Measurements from ENCODE around the gene NAALADL2.

NAALADL2 gene

GRCh38 chr3:175214216-175214615, 355.1 kb downstream of the NAALADL2 start:
- DNase-seq, result no peak

- DNase-seq, result no peak
These were observed 356.7 kb downstream of the NAALADL2 start for GRCh38 chr3:175215833-175216232.

- DNase-seq, result no peak
These were observed 363.2 kb downstream of the NAALADL2 start for GRCh38 chr3:175222356-175222755.

- no peak for DNase-seq
These were observed 364.9 kb downstream of the NAALADL2 start for GRCh38 chr3:175224051-175224450.

GRCh38 chr3:175226444-175226843, 367.3 kb downstream of the NAALADL2 start:
- no peak for DNase-seq

GRCh38 chr3:175227126-175227525, 368.0 kb downstream of the NAALADL2 start:
- no peak for DNase-seq

GRCh38 chr3:175233957-175234940, 375.1 kb downstream of the NAALADL2 start:
- no peak for DNase-seq

- DNase-seq, result no peak
These were observed 379.7 kb downstream of the NAALADL2 start for GRCh38 chr3:175238801-175239200.

- no peak for DNase-seq
These were observed 381.8 kb downstream of the NAALADL2 start for GRCh38 chr3:175240921-175241320.

- DNase-seq, result no peak
These were observed 383.1 kb downstream of the NAALADL2 start for GRCh38 chr3:175242243-175242642.

- no peak for DNase-seq
These were observed 387.1 kb downstream of the NAALADL2 start for GRCh38 chr3:175246234-175246633.

GRCh38 chr3:175246766-175247165, 387.6 kb downstream of the NAALADL2 start:
- no peak for DNase-seq

- no peak for DNase-seq
These were observed 388.5 kb downstream of the NAALADL2 start for GRCh38 chr3:175247629-175248028.

GRCh38 chr3:175248832-175249231, 389.7 kb downstream of the NAALADL2 start:
- no peak for DNase-seq

GRCh38 chr3:175255698-175256097, 396.6 kb downstream of the NAALADL2 start:
- DNase-seq, result no peak

- no peak for DNase-seq
These were observed 398.0 kb downstream of the NAALADL2 start for GRCh38 chr3:175257123-175257522.

- DNase-seq, result no peak
These were observed 399.6 kb downstream of the NAALADL2 start for GRCh38 chr3:175258763-175259162.

- DNase-seq, result no peak
These were observed 401.1 kb downstream of the NAALADL2 start for GRCh38 chr3:175260145-175260794.

GRCh38 chr3:175266478-175266877, 407.3 kb downstream of the NAALADL2 start:
- peak; percentile 24 for DNase-seq

GRCh38 chr3:175267121-175267531, 408.0 kb downstream of the NAALADL2 start:
- DNase-seq, result no peak

- no peak for DNase-seq
These were observed 408.4 kb downstream of the NAALADL2 start for GRCh38 chr3:175267561-175267960.

GRCh38 chr3:175269394-175269793, 410.3 kb downstream of the NAALADL2 start:
- DNase-seq, result no peak

GRCh38 chr3:175270198-175270837, 411.2 kb downstream of the NAALADL2 start:
- DNase-seq, result peak; percentile 92

GRCh38 chr3:175270866-175271265, 411.7 kb downstream of the NAALADL2 start:
- DNase-seq, result no peak

Measured in NCI-H226 (cell line).